Measurements from ENCODE around the gene RFNG. TPM values are rescaled to one million over a fixed set of nuclear protein-coding genes. Genes with fewer than 3 reads are reported as not detected.

The RFNG gene
- total and polyA plus RNA-seq, 2 of the 13 experiments (the other 11 are each of a cell fraction or from before 2014, with no cell fraction given): 61.4 to 64.0 TPM

- TF ChIP-seq, protein P1, sequence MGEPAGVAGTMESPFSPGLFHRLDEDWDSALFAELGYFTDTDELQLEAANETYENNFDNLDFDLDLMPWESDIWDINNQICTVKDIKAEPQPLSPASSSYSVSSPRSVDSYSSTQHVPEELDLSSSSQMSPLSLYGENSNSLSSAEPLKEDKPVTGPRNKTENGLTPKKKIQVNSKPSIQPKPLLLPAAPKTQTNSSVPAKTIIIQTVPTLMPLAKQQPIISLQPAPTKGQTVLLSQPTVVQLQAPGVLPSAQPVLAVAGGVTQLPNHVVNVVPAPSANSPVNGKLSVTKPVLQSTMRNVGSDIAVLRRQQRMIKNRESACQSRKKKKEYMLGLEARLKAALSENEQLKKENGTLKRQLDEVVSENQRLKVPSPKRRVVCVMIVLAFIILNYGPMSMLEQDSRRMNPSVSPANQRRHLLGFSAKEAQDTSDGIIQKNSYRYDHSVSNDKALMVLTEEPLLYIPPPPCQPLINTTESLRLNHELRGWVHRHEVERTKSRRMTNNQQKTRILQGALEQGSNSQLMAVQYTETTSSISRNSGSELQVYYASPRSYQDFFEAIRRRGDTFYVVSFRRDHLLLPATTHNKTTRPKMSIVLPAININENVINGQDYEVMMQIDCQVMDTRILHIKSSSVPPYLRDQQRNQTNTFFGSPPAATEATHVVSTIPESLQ (CRISPR knock-in tag; conservative IDR thresholded peaks at IDR 0.05): no peak
- TF ChIP-seq ZNF839 (CRISPR knock-in tag; IDR thresholded peaks at IDR 0.05; ENCODE audit: borderline replicate concordance): no peak
- TF ChIP-seq ZNF24 (IDR thresholded peaks at IDR 0.05): no peak
- no peak for TF ChIP-seq CAMTA2 (CRISPR knock-in tag; IDR thresholded peaks at IDR 0.05; ENCODE audit: borderline replicate concordance)
- TF ChIP-seq TEF (CRISPR knock-in tag; IDR thresholded peaks at IDR 0.05): no peak
- TF ChIP-seq RBAK (CRISPR knock-in tag; IDR thresholded peaks at IDR 0.05): no peak
- TF ChIP-seq ZMAT3 (CRISPR knock-in tag; conservative IDR thresholded peaks at IDR 0.05): 0 out of 2 replicates have a peak, but pooled peaks have one; percentile 55
- no peak for TF ChIP-seq HMG20A (CRISPR knock-in tag; IDR thresholded peaks at IDR 0.05; ENCODE audit: borderline replicate concordance)
- peak; percentile 40; the same call in 1 of the 2 replicates for TF ChIP-seq ZSCAN21 (CRISPR knock-in tag; IDR thresholded peaks at IDR 0.05; ENCODE audit: borderline replicate concordance)
- peak; percentile 56; the same call in 1 of the 2 replicates for TF ChIP-seq EEA1 (CRISPR knock-in tag; IDR thresholded peaks at IDR 0.05; ENCODE audit: borderline replicate concordance)
- TF ChIP-seq ZNF552 (CRISPR knock-in tag; IDR thresholded peaks at IDR 0.05; ENCODE audit: borderline replicate concordance): 0 out of 2 replicates have a peak, but pooled peaks have one; percentile 49
- peak; percentile 28 for TF ChIP-seq MED8 (CRISPR knock-in tag; IDR thresholded peaks at IDR 0.05; ENCODE audit: insufficient replicate concordance)
- no peak for TF ChIP-seq ZNF230 (CRISPR knock-in tag; IDR thresholded peaks at IDR 0.05)
- TF ChIP-seq ZNF737 (CRISPR knock-in tag; IDR thresholded peaks at IDR 0.05; ENCODE audit: borderline replicate concordance): no peak; the same call in 1 of the 2 replicates
- peak; percentile 78; the same call in 1 of the 2 replicates for TF ChIP-seq PRMT3 (CRISPR knock-in tag; IDR thresholded peaks at IDR 0.05; ENCODE audit: borderline replicate concordance, low read depth)
- peak; percentile 61; the same call in 1 of the 2 replicates for TF ChIP-seq KDM5B (CRISPR knock-in tag; IDR thresholded peaks at IDR 0.05; ENCODE audit: borderline replicate concordance)
- TF ChIP-seq, protein P2, sequence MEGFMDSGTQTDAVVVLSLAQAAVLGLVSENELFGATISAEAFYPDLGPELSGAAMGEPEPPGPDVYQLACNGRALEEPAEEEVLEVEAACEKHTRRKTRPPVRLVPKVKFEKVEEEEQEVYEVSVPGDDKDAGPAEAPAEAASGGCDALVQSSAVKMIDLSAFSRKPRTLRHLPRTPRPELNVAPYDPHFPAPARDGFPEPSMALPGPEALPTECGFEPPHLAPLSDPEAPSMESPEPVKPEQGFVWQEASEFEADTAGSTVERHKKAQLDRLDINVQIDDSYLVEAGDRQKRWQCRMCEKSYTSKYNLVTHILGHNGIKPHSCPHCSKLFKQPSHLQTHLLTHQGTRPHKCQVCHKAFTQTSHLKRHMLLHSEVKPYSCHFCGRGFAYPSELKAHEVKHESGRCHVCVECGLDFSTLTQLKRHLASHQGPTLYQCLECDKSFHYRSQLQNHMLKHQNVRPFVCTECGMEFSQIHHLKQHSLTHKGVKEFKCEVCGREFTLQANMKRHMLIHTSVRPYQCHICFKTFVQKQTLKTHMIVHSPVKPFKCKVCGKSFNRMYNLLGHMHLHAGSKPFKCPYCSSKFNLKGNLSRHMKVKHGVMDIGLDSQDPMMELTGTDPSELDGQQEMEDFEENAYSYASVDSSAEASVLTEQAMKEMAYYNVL (CRISPR knock-in tag; IDR thresholded peaks at IDR 0.05; ENCODE audit: borderline replicate concordance): no peak
- TF ChIP-seq SP4 (CRISPR knock-in tag; IDR thresholded peaks at IDR 0.05): no peak; the same call in 1 of the 2 replicates
- no peak for TF ChIP-seq NR2F1 (CRISPR knock-in tag; IDR thresholded peaks at IDR 0.05)
- no peak for TF ChIP-seq HBP1 (CRISPR knock-in tag; IDR thresholded peaks at IDR 0.05; ENCODE audit: low read depth)
- TF ChIP-seq, protein P3, sequence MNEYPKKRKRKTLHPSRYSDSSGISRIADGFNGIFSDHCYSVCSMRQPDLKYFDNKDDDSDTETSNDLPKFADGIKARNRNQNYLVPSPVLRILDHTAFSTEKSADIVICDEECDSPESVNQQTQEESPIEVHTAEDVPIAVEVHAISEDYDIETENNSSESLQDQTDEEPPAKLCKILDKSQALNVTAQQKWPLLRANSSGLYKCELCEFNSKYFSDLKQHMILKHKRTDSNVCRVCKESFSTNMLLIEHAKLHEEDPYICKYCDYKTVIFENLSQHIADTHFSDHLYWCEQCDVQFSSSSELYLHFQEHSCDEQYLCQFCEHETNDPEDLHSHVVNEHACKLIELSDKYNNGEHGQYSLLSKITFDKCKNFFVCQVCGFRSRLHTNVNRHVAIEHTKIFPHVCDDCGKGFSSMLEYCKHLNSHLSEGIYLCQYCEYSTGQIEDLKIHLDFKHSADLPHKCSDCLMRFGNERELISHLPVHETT (CRISPR knock-in tag; conservative IDR thresholded peaks at IDR 0.05): no peak; the same call in 1 of the 2 replicates
These were observed 45.7 kb upstream of the RFNG start (continued) for GRCh38 chr17:82097184-82097918.
